SH-SY5Y (cell line): ENCODE data around the gene ATF7IP.

Experiments used
- GATA2 ChIP-seq: IDR thresholded peaks from 2 replicates; pipeline ENCODE4 v1.6.1; 2011; ENCODE audit warnings: mild to moderate bottlenecking, low read depth, low read length
- GATA3 ChIP-seq: IDR thresholded peaks from 2 replicates; pipeline ENCODE4 v1.6.1; 2011; ENCODE audit warnings: low read depth, mild to moderate bottlenecking, low read length, moderate library complexity

ATF7IP gene

DNA sequence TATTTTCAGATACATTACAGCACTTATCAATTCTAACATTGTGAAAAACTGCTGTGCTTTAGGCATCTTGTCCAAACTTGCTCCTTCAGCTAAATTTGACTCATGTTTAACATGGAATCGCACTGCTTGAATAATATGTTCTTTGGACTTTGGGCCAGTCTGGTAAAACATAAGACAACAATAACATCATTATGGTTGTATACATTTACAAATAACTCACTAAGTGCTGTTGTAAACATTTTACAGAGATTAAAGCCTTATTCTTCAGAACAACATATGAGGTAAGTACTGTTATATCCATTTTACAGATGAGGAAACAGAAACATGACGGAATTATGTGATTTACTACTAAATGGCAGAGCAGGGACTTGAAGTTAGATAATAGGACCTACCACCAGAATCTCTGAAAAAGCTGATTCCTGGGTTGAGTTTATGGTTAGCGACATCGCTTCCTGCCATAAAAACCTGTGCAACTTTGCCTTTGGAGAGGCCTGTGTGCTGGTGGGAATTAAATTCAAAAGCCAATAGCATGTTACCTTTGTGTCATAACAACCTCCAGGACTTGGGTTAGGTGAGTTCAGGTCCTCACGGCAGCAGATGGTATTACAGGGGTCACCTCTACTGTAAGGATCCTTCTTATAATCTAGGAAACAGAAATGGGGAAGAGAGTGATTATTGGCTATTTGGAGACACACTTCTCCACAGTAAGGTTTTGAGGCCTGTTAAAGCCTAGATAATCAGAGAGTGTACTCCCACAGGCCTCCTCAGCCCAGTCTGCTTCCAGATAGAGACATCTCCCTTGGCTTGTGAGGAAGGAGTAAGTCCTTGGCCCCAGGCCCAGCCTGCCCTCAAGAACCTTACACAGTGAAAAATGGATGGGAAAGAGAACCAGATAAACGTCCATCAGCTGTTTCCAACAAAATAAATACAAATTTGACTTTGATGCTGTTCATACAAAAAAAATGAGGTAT is 140.4 kb downstream of the ATF7IP start:
- TF ChIP-seq GATA2 (no peak), GATA3 (no peak)

DNA sequence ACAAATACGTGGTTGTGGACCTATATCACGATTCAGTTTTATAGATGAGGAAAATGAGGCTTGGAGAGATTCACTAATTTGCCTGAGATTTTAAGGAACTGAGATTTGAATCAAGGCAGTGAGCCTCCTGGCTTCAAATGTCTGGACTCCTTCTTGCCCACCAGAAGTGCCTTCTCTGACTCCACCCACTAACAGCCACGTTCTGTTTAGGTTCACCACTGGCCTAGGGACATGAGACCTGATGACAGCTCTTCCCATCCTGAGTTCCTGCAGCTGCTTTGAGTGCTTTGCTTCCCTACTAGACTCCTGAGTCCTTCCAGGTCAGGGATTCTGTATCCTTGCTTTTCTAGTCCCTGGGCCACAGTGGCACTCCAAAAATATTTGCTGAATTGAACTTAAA is 145.1 kb downstream of the ATF7IP start:
- no peak for TF ChIP-seq GATA3
- TF ChIP-seq GATA2: no peak

DNA sequence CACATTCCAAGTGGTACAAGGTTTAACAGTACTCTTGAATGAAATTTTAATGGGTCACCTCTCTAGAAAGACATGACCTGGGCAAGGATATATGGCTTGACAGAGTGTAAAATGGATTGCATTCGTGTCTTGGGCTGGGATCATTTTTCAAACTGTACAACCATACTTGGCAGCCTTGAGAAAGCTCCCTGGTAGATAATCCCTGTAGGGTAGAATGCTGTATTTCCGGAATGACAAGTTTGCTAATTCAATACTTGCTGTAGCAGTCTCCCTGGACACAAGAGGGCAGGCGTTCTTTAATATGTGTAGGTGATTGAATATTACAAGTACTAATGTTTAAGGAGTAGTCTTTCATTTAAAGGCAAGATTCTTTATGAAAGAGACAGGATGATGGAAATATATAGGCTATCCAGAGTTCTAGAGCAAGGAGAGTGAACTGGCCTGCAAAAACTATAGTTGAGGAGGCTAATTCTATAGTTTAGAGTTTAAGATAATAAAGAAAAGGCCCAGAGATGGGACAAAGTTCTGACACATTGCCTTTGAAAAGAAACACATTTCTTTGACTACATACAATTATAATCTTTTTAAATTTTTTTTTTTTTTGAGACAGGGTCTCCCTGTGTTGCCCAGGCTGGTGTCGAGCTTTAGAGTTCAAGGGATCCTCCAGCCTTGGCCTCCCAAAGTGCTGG is 148.8 kb downstream of the ATF7IP start:
- TF ChIP-seq GATA3: no peak
- TF ChIP-seq GATA2: no peak

DNA sequence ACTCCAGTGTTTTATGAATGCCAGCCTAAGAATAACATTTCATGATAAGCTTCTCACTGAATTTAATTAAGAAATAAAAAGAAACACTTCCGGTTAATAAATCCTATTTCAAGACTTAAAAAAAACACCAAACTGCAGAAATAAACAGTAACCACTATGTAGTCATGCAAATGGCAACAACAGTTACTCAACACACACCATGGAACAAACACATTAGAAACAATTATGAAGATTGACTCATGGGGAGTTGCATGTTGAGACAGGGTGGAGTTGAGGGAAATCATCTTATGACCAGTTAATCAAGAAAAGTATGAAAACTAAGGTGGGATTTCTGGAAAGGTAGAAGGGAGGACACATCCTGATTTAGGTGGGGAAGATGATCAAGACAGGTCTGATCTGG is 149.5 kb downstream of the ATF7IP start:
- TF ChIP-seq GATA2: no peak
- no peak for TF ChIP-seq GATA3

DNA sequence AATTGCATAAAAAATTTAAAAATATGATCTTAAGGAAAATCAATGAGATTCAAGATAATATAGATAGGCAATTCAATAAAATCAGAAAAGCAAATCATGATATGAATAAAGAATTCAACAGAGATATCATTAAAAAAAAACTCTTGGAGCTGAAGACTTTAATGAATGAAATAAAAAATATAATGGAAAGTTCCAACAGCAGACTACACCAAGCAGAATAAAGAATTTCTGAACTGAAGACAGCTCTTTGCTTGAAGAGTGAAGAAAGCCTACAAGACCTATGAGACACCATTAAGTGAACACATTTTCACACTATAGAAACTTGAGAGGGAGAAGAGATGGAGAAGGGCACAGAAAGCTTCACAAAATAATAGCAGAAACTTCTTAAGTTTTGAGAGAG is 156.3 kb downstream of the ATF7IP start:
- TF ChIP-seq GATA2 (no peak), GATA3 (no peak)

DNA sequence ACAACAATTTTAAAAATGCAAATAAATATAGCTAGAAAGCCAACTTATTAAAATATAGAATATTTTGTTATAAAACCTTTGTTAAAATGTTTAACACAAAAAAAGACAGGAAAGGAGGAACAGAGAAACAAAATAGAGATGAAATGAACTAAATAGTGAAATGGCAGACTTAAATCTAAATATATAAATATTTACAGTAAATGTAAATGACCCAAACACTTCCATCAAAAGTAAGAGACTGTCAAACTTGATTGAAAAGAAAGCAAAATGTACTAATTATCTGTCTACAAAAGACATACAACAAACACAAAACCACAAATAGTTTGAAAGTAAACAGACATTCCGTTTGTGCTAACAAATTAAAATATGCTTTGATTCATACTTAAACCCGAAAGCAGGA is 160.5 kb downstream of the ATF7IP start:
- TF ChIP-seq GATA3: no peak

DNA sequence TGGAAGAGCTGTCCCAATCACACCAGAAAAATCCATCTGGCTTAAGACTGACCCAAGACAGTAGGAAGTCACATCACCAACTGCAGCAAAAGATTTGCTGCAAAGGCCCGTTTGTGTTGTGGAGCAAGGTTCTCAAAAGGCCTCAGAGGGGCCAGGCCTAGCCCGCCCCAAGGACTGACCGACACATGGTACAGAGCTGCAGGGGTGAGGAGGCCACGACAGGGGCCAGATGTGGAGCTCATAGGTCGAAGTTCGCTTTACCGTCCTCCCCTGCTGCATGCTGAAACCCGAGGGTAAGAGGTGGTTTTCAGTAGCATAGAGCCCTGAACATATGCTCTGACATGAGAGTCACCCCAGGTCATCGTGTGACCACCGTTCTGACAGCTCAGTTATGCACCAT is 166.7 kb downstream of the ATF7IP start:
- TF ChIP-seq GATA3: no peak
- TF ChIP-seq GATA2: no peak

DNA sequence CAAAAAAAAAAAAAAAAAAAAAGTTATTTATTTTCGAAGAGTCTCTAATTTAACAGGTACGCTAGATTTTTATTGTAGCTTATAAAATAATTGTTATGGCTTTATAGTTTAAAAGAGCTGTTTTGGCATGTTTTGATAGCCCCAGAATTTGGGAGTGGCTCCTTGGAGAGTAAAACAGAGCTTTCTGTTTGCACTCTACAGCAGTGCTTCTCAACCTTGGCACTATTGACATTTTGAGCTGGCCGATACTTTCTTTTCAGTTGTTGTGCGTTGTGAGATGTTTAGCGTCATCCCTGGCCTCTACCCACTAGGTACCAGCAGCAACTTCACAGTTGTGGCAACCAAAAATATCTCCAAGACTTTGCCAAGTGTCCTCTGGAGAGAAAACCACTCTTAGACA is 171.6 kb downstream of the ATF7IP start:
- no peak for TF ChIP-seq GATA2
- no peak for TF ChIP-seq GATA3

DNA sequence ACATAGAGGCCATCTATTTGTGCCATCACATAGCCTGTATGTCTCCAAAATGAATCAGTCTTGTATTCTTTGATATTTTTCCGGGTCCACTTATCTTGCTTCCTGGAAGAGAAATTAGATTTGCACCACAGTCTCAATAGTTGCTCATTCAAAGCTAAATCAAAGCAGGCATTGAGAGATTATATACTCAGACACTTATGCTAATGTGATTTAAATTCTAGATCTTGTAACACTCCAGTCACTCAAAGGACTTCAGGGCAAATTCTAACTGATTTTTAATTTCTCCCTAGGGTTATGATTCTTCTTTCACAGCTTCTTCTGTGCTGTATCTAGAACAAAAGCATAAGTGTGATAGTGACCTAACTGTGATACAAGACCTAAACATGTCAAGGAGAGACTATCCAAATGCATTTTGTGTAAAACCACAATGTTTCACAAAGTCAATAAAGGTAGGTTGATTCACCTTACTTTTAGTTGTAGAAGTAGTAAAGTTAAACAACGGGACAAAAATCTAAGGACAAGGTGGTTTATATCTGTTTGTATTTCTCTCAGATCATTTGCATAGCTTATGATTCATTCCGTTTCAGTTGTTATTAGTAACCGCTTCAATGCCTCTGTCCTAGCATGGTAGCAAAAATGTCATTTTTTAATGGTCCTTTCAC is 175.4 kb downstream of the ATF7IP start:
- TF ChIP-seq GATA3: no peak
- no peak for TF ChIP-seq GATA2

DNA sequence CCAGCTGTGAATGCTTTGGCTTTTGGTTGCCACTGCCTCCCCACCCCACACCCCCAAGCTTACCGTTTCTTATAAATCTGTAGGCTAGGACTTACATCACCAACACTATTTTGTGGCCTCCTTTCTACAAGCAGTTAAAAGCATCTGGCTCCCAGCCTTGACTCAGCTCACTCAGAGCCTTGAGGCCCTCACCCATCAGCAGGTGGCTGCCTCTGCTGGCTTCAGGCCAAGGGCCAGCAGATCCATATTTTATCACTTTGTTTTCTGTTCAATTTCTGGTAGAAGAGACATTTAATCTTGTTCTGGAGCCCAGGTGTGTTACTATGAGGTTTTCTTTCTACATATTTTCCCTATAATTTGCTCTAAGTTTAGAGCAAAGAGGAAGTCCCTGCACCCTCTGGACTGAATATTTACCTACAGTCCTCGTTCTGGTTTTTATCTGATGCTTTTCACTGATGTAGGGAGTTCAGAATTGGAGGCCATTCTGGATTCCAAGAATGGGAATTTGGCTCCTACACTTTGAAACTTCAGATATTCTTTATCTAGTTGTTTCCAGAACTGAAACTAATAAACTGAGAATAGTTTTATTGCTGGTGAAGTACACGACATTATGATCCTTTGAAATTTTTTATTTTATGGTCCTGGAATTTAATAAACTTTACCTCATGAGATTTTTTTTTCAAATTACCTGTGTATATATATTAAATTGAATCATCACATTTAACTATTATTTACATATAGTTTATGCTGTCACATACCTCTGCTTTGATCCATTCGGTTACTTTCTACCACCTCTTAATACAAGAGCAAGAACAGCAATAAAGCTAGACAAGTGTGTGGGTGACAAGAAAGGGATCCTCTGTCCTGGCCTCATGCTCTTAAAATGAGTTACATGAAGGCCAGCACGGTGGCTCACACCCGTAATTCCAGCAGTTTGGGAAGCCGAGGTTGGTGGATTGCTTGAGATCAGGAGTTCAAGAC is 180.0 kb downstream of the ATF7IP start:
- TF ChIP-seq GATA3 (no peak), GATA2 (no peak)

DNA sequence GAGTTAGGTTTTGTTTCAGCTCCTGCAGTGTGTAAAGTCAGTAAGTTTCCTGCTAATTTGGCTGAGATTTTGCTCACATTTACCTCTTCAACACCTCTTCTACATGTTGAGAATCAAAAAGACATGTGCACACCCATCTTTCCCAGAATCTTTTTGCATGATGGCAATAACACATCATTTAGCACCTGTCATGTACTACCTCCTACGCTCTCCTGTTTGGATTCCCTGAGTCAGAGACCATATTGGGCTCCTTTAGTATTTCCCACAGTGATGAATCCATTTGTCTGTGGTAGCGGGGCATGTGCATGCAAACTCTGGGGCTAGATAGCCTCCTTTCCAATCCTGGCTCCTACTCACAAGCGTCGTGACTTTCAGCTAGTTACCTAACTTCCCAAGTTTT is 182.1 kb downstream of the ATF7IP start:
- TF ChIP-seq GATA2 (no peak), GATA3 (no peak)

DNA sequence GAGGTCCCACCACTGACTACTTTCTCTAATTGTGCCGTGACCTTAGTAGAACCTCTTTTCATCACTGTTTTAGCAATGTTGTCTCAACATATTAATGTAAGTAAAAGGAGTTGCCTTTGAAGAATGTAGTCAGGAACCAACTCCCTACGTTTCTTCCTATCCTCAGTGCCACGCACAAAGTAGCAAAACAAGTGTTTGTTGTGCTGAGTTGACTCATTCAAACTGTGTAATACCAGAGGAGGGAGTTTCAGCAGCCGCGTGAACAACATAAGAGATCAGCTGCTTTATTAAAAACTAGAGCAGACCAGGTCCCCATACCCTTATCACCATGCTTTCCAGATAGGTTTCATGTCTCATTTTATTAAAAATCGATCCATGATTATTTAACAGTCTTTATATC is 183.1 kb downstream of the ATF7IP start:
- TF ChIP-seq GATA3 (no peak), GATA2 (no peak)
